ENCODE results near the gene ASB5. TPM values are rescaled to one million over a fixed set of nuclear protein-coding genes. Genes with fewer than 3 reads are reported as not detected.

Gene ASB5
- total and polyA plus RNA-seq, 9 of the 15 experiments (the other 6 are each of a cell fraction or from before 2014, with no cell fraction given): not detected

GRCh38 chr4:176186671-176187395, 82.2 kb downstream of the ASB5 start:
- no peak overlapping the region for H3K27ac ChIP-seq (ENCODE audit: extremely low read depth, low read depth, low read length)
- H3K4me3 ChIP-seq: no peak overlapping the region
- ChIA-PET POLR2A (no interaction called here), CTCF (ENCODE audit: low intra/inter-chr PET ratio) (no interaction called here)
- no peak for TF ChIP-seq CBX2 (IDR thresholded peaks at IDR 0.05; ENCODE audit: insufficient read depth, low read length, poor library complexity, severe bottlenecking)
- ATAC-seq: no peak
- FAIRE-seq: no peak
- no peaks in the 10 kb centered on the region for H3K9me3 ChIP-seq (replicated peaks; ENCODE audit: control insufficient read depth, insufficient read depth, low read depth, low read length)
- intact Hi-C loops (cut with micrococcal nuclease): no loop called here
- no peaks in the 10 kb centered on the region for H3K4me1 ChIP-seq (replicated peaks in 1 of 2; ENCODE audit: control insufficient read depth in 2 of 2, insufficient read depth in 2 of 2, low read length in 2 of 2)
- no peak overlapping the region for H3K4me2 ChIP-seq (ENCODE audit: insufficient read depth, low read length)
- no peaks in the 10 kb centered on the region for H3K36me3 ChIP-seq (ENCODE audit: control insufficient read depth, insufficient read depth, low read length)
- no peaks in the 10 kb centered on the region for H3K79me2 ChIP-seq (ENCODE audit: control insufficient read depth, insufficient read depth, low read length)
- no peaks in the 10 kb centered on the region for H3K9me1 ChIP-seq (ENCODE audit: control insufficient read depth, insufficient read depth, low read length)
- no peak for DNase-seq (ENCODE audit: extremely low read depth in 1 of 4, low spot score in 3 of 4)
- no peak overlapping the region for H2AFZ ChIP-seq (ENCODE audit: low read depth, low read length)
- H4K20me1 ChIP-seq (replicated peaks; ENCODE audit: control insufficient read depth, insufficient read depth, low read length): no peaks in the 10 kb centered on the region
- in situ Hi-C loops (cut with MboI): no loop called here
- H3K27me3 ChIP-seq (ENCODE audit: control insufficient read depth in 2 of 2, insufficient read depth in 2 of 2, low read length in 2 of 2): no peaks in the 10 kb centered on the region
- 0% methylated on average over 6 of the region's 6 CpGs for WGBS (ENCODE audit: insufficient coverage, low coverage, missing lambda C conversion rate)
- BruUV-seq (replicated peaks): no TSS peak
- H3K9ac ChIP-seq (ENCODE audit: insufficient read depth in 1 of 2, low read depth in 2 of 2, low read length in 2 of 2): no peak overlapping the region

- Histone ChIP-seq H3K27ac (ENCODE audit: extremely low read depth, low read depth, low read length) (no peak overlapping the region), H3K4me2 (ENCODE audit: insufficient read depth, low read length) (no peak overlapping the region), H3K9ac (ENCODE audit: insufficient read depth in 1 of 2, low read depth in 2 of 2, low read length in 2 of 2) (no peak overlapping the region), H3K9me3 (replicated peaks; ENCODE audit: control insufficient read depth, insufficient read depth, low read depth, low read length) (no peaks in the 10 kb centered on the region), H3K36me3 (ENCODE audit: control insufficient read depth, insufficient read depth, low read length) (no peaks in the 10 kb centered on the region), H2AFZ (ENCODE audit: low read depth, low read length) (no peak overlapping the region), H3K79me2 (ENCODE audit: control insufficient read depth, insufficient read depth, low read length) (no peaks in the 10 kb centered on the region), H4K20me1 (replicated peaks; ENCODE audit: control insufficient read depth, insufficient read depth, low read length) (no peaks in the 10 kb centered on the region), H3K27me3 (ENCODE audit: control insufficient read depth in 2 of 2, insufficient read depth in 2 of 2, low read length in 2 of 2) (no peaks in the 10 kb centered on the region), H3K4me1 (replicated peaks in 1 of 2; ENCODE audit: control insufficient read depth in 2 of 2, insufficient read depth in 2 of 2, low read length in 2 of 2) (no peaks in the 10 kb centered on the region), H3K4me3 (no peak overlapping the region), H3K9me1 (ENCODE audit: control insufficient read depth, insufficient read depth, low read length) (no peaks in the 10 kb centered on the region)
- no peak for TF ChIP-seq SOX6 (IDR thresholded peaks at IDR 0.05)
- no peak for TF ChIP-seq BCOR (IDR thresholded peaks at IDR 0.05)
- TF ChIP-seq ARHGAP35 (IDR thresholded peaks at IDR 0.05; ENCODE audit: partially characterized antibody): no peak
- TF ChIP-seq SAFB (IDR thresholded peaks at IDR 0.05; ENCODE audit: borderline replicate concordance, low read depth, low read length): no peak
- no peak for TF ChIP-seq PCBP1 (IDR thresholded peaks at IDR 0.05; ENCODE audit: low read depth, low read length, poor library complexity, severe bottlenecking)
- POLR2A ChIA-PET: no interaction called here
- CTCF ChIA-PET (ENCODE audit: low intra/inter-chr PET ratio): no interaction called here
- intact Hi-C loops (cut with micrococcal nuclease): no loop called here
- ATAC-seq (no peak), FAIRE-seq (no peak), DNase-seq (ENCODE audit: extremely low read depth in 1 of 4, low spot score in 3 of 4) (no peak)
- WGBS (ENCODE audit: insufficient coverage, low coverage, missing lambda C conversion rate): 0% methylated on average over 2 of the region's 2 CpGs
- BruUV-seq (replicated peaks): no TSS peak
- in situ Hi-C loops (cut with MboI): no loop called here
Measured at GRCh38 chr4:176186067-176186466, 83.0 kb downstream of the ASB5 start.
